Right lobe of liver (tissue), 6 donors: ENCODE data around the gene C4orf17. TPM values are rescaled to one million over a fixed set of nuclear protein-coding genes. Genes with fewer than 3 reads are reported as not detected.

Experiments used
- ATAC-seq, 4 donors: fragments of 200-7000 bp; cut with Tn5 transposase; one replicate each; pipeline ENCODE4 v1.9.1; 2020; ENCODE audit warnings: mild to moderate bottlenecking in 4 of 4, moderate library complexity in 4 of 4
- DNase-seq, 3 donors: peaks; one replicate each; pipeline ENCODE4 v3.0.0-alpha.2; 2020
- H3K27ac ChIP-seq, 3 donors: fragments of 200-600 bp; one replicate each; pipeline ENCODE4 v1.8.0; 2022
- H3K27me3 ChIP-seq, 2 donors: fragments of 200-600 bp; one replicate each; pipeline ENCODE4 v1.8.0; 2022
- H3K36me3 ChIP-seq, 4 donors: fragments of 200-600 bp; sonication (generic) in 1 of 4; one replicate each; pipeline versions ENCODE4 v1.5.1 to v1.8.0; 2017 to 2022; ENCODE audit warnings: control low read depth in 1 of 4
- H3K4me1 ChIP-seq, 4 donors: fragments of 200-600 bp; sonication (generic) in 1 of 4; one replicate each; pipeline versions ENCODE4 v1.5.1 to v1.8.0; 2017 to 2022; ENCODE audit warnings: control low read depth in 1 of 4
- H3K4me3 ChIP-seq, 3 donors: fragments of 200-600 bp; one replicate each; pipeline ENCODE4 v1.8.0; 2022
- H3K9me3 ChIP-seq, 4 donors: fragments of 200-600 bp; sonication (generic) in 1 of 4; one replicate each; pipeline versions ENCODE4 v1.5.1 to v1.8.0; 2017 to 2022; ENCODE audit warnings: control low read depth in 1 of 4
- POLR2A ChIP-seq: fragments of 450-650 bp; IDR thresholded peaks from one replicate; pipeline ENCODE4 v1.6.1; 2017; ENCODE audit warnings: antibody characterized with exemption, mild to moderate bottlenecking
- WGBS: methylation state at CpG from one replicate; pipeline ENCODE4 v1.1.6; 2018; ENCODE audit warnings: low coverage, low lambda C conversion rate; ENCODE audit not compliant: insufficient coverage; ENCODE audit errors: missing lambda C conversion rate; 5-methylcytosine and 5-hydroxymethylcytosine counted together
- intact Hi-C, 2 donors: fragments of 100-400 bp; cut with DNase I; formaldehyde crosslinking; loops; one replicate each; pipeline versions ENCODE4 v1.11.2 to v1.14.1; 2022
- total RNA-seq, 6 experiments: library from RNA; depleted of rRNA in 2 of 6; stranded (reverse); fragments of >200 nt in 2 of 6; fragmentation: NEBNext Ultra II Directional in 3 of 6; extraction: Animal tissue kit (Norgen Biotek cat#: 25700) in 3 of 6; gene quantifications; one replicate each; pipeline versions ENCODE4 v1.1.0 to v1.2.4, GENCODE V29; 2016 to 2023
- TF ChIP-seq, protein P1 (sequence below), 4 donors: fragments of 200-600 bp in 3 of 4; fragments of 450-650 bp in 1 of 4; IDR thresholded peaks; one replicate each; pipeline versions ENCODE4 v1.5.1 to v1.8.0; 2016 to 2022; ENCODE audit warnings: antibody characterized with exemption in 4 of 4, mild to moderate bottlenecking in 2 of 4
- donor health status: DM: no; HTN: yes; CAD: no.
- donor health status: DM: no; HTN: no; CAD: no.
- donor health status: DM: no; HTN: no; CAD: no.
- donor health status: DM: no; HTN: yes; CAD: no.
- donor health status: DM: no; HTN: yes; CAD: no.

Gene C4orf17
- total RNA-seq, 6 experiments from 2014 or later, result not detected

- Histone ChIP-seq H3K27me3 (no peaks in the 10 kb centered on the region), H3K36me3 (peaks cover 0 to 51% (median 19%) of the 10 kb centered on the region in 4 donors), H3K27ac (peak overlapping the region in 1 of 3 donors; percentile 31), H3K9me3 (no peaks in the 10 kb centered on the region), H3K4me1 (peaks cover 0 to 35% (median 13%) of the 10 kb centered on the region in 4 donors), H3K4me3 (no peak overlapping the region)
- ATAC-seq (peak in 3 of 4 donors; percentile 7 to 65 (median 40)), DNase-seq (no peak)
- TF ChIP-seq, protein P1, sequence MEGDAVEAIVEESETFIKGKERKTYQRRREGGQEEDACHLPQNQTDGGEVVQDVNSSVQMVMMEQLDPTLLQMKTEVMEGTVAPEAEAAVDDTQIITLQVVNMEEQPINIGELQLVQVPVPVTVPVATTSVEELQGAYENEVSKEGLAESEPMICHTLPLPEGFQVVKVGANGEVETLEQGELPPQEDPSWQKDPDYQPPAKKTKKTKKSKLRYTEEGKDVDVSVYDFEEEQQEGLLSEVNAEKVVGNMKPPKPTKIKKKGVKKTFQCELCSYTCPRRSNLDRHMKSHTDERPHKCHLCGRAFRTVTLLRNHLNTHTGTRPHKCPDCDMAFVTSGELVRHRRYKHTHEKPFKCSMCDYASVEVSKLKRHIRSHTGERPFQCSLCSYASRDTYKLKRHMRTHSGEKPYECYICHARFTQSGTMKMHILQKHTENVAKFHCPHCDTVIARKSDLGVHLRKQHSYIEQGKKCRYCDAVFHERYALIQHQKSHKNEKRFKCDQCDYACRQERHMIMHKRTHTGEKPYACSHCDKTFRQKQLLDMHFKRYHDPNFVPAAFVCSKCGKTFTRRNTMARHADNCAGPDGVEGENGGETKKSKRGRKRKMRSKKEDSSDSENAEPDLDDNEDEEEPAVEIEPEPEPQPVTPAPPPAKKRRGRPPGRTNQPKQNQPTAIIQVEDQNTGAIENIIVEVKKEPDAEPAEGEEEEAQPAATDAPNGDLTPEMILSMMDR (IDR thresholded peaks at IDR 0.05), result no peak
- TF ChIP-seq POLR2A, result no peak
- 23% methylated on average over 1 of the region's 1 CpG for WGBS
- intact Hi-C loops, result no loop called here
These were observed 77.0 kb downstream of the C4orf17 start for GRCh38 chr4:99587803-99588202.

GRCh38 chr4:99591757-99592156, 80.9 kb downstream of the C4orf17 start:
- no peaks in the 10 kb centered on the region for H3K27me3 ChIP-seq
- no peak for TF ChIP-seq POLR2A
- TF ChIP-seq, protein P1 (IDR thresholded peaks at IDR 0.05), result no peak
- peaks cover 0 to 22% (median 4%) of the 10 kb centered on the region in 4 donors for H3K4me1 ChIP-seq
- WGBS, result 83% methylated on average over 3 of the region's 3 CpGs
- no peaks in the 10 kb centered on the region for H3K9me3 ChIP-seq
- DNase-seq (no peak), ATAC-seq (no peak)
- intact Hi-C loops, result no loop called here
- H3K36me3 ChIP-seq, result peaks cover 0 to 62% (median 14%) of the 10 kb centered on the region in 4 donors
- no peak overlapping the region for H3K4me3 ChIP-seq
- H3K27ac ChIP-seq, result no peak overlapping the region

Other genes starting within 250 kb of the C4orf17 start
- gene ADH1A, start 220.0 kb upstream of the C4orf17 start, total RNA-seq, result 100 to 1,000 TPM in 4 of 6 experiments, 10 to 100 TPM in 2; 72.1 to 676 (median 323) TPM
- gene ADH1B, start 189.6 kb upstream of the C4orf17 start, total RNA-seq, result 1,000 to 10,000 TPM in 3 of 6 experiments, 100 to 1,000 TPM in 3; 531 to 4,444 (median 1,842) TPM
- 100 to 1,000 TPM; 187 to 684 (median 490) TPM for gene ADH1C, start 158.3 kb upstream of the C4orf17 start, total RNA-seq
- under 1 TPM in 1 of 6 experiments, not detected in 5; 0.42 TPM for gene ADH7, start 75.7 kb upstream of the C4orf17 start, total RNA-seq
- gene TRMT10A, start 53.0 kb downstream of the C4orf17 start, total RNA-seq, result 1 to 10 TPM; 3.5 to 6.5 (median 4.0) TPM
- 100 to 1,000 TPM in 4 of 6 experiments, 10 to 100 TPM in 2; 91.6 to 134 (median 112) TPM for gene MTTP, start 63.8 kb downstream of the C4orf17 start, total RNA-seq
- gene C4orf54, start 146.8 kb downstream of the C4orf17 start, total RNA-seq, result under 1 TPM in 4 of 6 experiments, not detected in 2; 0.02 to 0.19 (median 0.12) TPM